ENCODE measurements around the gene TRPM4. TPM values are rescaled to one million over a fixed set of nuclear protein-coding genes. Genes with fewer than 3 reads are reported as not detected.
A peak's percentile ranks its signal among the peaks of the same experiment; 100 is the strongest.

Gene TRPM4
- total and polyA plus RNA-seq, 10 of the 15 experiments (the other 5 are each of a cell fraction or from before 2014, with no cell fraction given): 0.10 to 0.64 (median 0.15) TPM; not detected in 7

DNA sequence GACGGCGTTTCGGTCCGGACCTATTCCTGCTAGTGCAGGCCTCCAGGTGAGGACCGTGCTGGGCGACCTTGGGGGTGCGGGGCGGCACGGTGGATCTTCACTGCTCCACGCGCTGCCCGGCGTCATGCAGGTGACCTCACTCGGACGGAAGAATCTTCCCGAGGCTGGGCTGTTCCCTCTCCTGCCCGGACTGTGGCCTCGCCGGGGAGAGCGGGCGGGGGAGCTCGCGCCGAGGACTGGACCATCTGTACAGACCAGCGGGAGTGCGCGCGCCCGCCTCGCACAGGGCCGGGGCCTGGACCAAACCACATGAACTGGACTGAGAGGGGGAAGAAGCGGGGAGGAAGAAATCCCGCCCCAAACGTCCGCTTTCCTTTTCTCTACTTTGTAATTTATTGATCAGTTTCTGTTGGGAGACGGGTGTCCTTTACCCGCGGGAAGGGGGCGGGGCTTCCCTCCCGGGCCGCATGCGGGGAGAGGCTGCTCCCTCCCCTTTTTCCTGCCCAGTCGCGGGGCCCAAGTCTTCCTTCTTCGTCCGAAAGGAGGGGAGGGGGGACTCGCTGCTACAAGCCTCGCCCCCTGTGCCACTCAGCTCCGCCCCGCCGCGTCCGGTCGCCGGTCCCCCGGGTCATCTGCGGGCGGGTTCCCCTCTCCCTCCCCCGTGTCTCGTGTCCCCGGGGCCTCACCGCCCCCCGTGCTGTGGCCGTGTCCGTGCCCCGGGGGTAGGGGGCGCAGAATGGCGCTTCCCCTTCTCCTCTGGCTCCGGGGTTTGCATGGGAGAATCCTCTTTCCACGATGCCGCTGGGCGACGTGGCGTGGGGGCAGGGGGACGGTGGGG, 7.3 kb upstream of the TRPM4 start (continued):
- TF ChIP-seq, protein P1, sequence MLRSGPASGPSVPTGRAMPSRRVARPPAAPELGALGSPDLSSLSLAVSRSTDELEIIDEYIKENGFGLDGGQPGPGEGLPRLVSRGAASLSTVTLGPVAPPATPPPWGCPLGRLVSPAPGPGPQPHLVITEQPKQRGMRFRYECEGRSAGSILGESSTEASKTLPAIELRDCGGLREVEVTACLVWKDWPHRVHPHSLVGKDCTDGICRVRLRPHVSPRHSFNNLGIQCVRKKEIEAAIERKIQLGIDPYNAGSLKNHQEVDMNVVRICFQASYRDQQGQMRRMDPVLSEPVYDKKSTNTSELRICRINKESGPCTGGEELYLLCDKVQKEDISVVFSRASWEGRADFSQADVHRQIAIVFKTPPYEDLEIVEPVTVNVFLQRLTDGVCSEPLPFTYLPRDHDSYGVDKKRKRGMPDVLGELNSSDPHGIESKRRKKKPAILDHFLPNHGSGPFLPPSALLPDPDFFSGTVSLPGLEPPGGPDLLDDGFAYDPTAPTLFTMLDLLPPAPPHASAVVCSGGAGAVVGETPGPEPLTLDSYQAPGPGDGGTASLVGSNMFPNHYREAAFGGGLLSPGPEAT (IDR thresholded peaks at IDR 0.05; ENCODE audit: low read depth): peak; percentile 95
- no peak for TF ChIP-seq MTA3 (IDR thresholded peaks at IDR 0.05; ENCODE audit: borderline replicate concordance, low read length)
- no peak for TF ChIP-seq TCF3 (IDR thresholded peaks at IDR 0.05; ENCODE audit: borderline replicate concordance, insufficient read depth, low read depth, low read length)
- TF ChIP-seq FOXM1 (IDR thresholded peaks at IDR 0.05; ENCODE audit: low read depth, low read length): no peak
- no peak for TF ChIP-seq NKRF (conservative IDR thresholded peaks at IDR 0.05)
- TF ChIP-seq BCL3 (IDR thresholded peaks at IDR 0.05; ENCODE audit: borderline replicate concordance, insufficient read depth, low read depth, low read length, poor library complexity, severe bottlenecking): no peak
- no peak for TF ChIP-seq STAT3 (IDR thresholded peaks at IDR 0.05; ENCODE audit: low read depth, low read length)
- TF ChIP-seq SUZ12 (IDR thresholded peaks at IDR 0.05; ENCODE audit: unreplicated experiment): no peak
- peak; percentile 97 for TF ChIP-seq FOXK2 (IDR thresholded peaks at IDR 0.05)
- no peak for TF ChIP-seq ESRRA (IDR thresholded peaks at IDR 0.05; ENCODE audit: low read length)
- no peak for TF ChIP-seq ZZZ3 (IDR thresholded peaks at IDR 0.05; ENCODE audit: control insufficient read depth, insufficient read length, low read depth)
- no peak for TF ChIP-seq ZNF217 (IDR thresholded peaks at IDR 0.05)
- TF ChIP-seq CEBPB (IDR thresholded peaks at IDR 0.05; ENCODE audit: borderline replicate concordance in 1 of 2, low read depth in 2 of 2, low read length in 2 of 2): no peak
- TF ChIP-seq KAT2A (conservative IDR thresholded peaks at IDR 0.05; ENCODE audit: control insufficient read depth, low read depth, low read length): no peak
- TF ChIP-seq BHLHE40 (IDR thresholded peaks at IDR 0.05; ENCODE audit: borderline replicate concordance in 1 of 2, low read depth in 2 of 2, low read length in 1 of 2): peak; percentile 89 to 93
- TF ChIP-seq KDM1A (IDR thresholded peaks at IDR 0.05; ENCODE audit: borderline replicate concordance): no peak
- TF ChIP-seq HCFC1 (IDR thresholded peaks at IDR 0.05; ENCODE audit: low read length): no peak
- TF ChIP-seq POLR2AphosphoS5 (IDR thresholded peaks at IDR 0.05; ENCODE audit: low read length): no peak
- peak; percentile 94 for TF ChIP-seq JUND (IDR thresholded peaks at IDR 0.05; ENCODE audit: low read depth, low read length)
- TF ChIP-seq ATF7 (IDR thresholded peaks at IDR 0.05; ENCODE audit: low read depth): peak; percentile 99
- TF ChIP-seq GATAD2B (conservative IDR thresholded peaks at IDR 0.05; ENCODE audit: low read depth): peak; percentile 34; the same call in 1 of the 2 replicates
- TF ChIP-seq EED (IDR thresholded peaks at IDR 0.05; ENCODE audit: low read depth): 0 out of 2 replicates have a peak, but pooled peaks have one; percentile 12
- no peak for TF ChIP-seq YY1 (IDR thresholded peaks at IDR 0.05; ENCODE audit: low read depth, low read length)
